Stimulated activated CD4-positive, alpha-beta T cell treated with anti-CD3 and anti-CD28 coated beads, Interleukin-4, amount 100 ng/mL, for 24 hours (primary cell): ENCODE measurements around the gene MAGEB10.
"Not testable (repeated sequence)": the region's sequence is repeated elsewhere in the genome, so short reads cannot be mapped to it uniquely, and the experiment has no call there.

Experiments used
- DNase-seq: peaks from one replicate; pipeline ENCODE4 v3.0.0-alpha.2; 2020

Gene MAGEB10

DNA sequence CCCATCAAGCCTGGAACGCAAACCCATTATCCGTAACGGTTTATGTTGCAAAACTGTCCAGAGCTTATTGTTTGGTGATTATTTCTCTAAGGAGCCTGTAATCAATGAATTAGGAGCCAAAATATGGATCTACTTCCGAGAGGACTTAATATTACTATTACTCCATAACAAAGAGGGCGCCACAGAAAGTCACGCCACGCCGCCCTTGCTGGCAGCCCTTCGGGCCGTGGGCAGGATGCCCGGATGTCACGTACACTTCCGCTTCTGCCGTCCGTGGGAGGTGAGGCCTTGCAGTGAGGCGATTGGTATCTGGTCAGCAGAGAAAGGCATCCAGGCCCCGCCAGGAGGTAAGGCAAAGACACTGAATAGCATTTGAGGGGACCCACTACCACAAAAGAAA lies at the start of gene MAGEB10:
TSS of gene MAGEB10 (plus strand) at position 301 of the 400 bp plus-strand sequence. CDS start 13,317 bp downstream, outside the sequence.
- no peak for DNase-seq

DNA sequence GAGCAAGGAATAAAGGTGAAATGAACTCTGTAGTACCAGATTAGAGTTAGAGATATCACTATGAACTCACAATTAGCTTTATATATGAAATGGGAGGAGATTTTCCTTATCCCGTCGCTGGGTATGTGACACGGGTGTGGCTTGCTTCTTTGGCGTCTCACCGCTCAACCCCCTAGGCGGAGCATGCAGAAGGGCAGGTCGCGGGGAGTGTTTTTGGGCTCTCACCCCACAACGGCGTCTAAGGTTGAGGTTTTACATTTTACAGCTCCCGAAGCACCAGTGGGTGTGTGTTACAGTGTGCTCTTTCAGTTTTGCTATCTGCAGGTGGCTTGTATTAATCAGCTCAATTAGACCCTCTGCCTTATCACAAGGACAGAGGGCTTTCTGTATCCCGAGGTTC lies 42.1 kb upstream of the MAGEB10 start:
- no peak for DNase-seq

- no peak for DNase-seq
These were observed 40.4 kb upstream of the MAGEB10 start for GRCh38 chrX:27767387-27767786.

DNA sequence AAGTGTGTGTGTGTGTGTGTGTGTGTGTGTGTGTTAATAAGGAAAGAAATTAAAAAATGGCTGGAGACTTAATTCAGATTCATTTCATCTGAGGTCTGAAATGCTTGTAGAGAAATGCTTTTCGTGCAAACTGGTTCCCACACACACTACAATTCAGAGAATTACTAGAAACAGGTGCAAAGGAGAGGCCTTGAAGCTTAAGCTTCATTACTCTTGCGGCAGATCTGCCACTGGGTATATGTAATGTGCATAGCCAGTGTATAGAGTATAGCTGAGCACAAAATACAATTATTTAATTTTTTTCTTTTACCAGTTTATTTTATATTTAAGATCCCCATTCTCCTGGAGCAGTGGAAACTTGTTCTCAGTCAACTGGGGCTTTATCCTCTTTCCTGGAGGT lies 31.8 kb upstream of the MAGEB10 start:
- no peak for DNase-seq

DNA sequence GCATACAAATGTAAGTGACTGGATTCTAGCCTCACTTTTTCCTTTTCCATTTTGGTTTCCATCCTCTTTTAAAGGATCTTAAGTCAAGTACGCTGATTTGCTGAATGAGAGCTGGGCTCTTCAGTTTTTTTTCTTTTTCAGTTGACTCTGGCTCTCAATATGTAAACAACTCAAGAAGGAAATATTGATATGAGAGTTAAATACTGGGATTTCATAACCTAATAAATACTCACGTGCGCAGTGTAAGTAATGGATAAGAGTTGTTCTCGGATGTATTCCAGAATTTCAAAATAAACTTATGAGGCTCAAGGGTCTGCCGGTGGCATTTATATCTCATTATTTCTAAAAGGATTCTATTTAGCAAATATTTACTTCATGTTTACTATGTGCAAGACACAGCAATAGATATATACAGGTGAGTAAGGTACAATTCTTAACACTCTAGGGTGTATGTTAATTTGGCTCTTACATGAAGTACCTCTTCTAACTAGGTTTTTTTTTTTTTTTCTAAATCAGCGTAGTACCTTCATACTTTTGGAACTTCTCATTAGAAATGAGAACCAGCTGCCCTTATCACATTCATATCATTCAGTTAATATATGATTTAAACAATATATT lies 11.0 kb upstream of the MAGEB10 start:
- DNase-seq: no peak

DNA sequence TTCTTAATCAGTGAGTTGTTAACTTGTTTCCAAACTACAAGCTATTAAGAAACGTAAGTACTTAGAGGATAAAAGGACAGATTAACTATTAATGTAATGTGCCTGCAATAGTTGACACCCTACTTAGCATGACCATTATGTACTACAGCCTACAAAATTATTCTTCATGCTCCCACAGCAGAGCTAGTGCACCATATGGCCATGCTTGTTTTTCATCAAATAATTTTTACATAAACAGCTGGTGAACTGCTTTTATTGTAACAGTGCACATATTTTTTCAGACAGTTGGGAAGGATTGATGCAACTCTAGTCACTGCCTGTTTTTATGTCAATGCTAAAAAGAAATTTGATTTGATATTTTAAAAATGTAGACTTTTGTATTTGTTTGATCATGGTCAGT lies 10.2 kb upstream of the MAGEB10 start:
- no peak for DNase-seq

GRCh38 chrX:27808226-27808625 lies 436 bp downstream of the MAGEB10 start:
- no peak for DNase-seq

GRCh38 chrX:27808991-27809859 lies 1.4 kb downstream of the MAGEB10 start:
- not testable (repeated sequence) for DNase-seq

DNA sequence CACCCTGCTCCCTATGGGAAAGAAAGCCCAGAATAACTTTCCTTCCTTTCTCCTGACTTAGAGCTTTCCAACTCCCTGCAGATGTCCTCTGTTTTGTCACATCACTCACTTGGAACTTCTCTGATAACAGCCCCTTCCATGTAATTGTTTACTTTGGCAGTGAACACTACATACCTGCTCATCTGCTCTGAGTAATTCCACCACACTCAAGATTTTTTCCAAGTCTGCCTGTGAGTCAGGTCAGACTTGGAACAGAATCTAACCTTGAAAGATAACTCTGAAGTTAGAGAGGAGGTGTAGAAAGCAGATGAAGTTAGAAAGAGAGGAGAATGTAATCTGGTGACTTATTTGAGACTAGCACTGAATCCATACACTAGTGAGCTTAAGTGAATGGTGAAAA lies 7.4 kb downstream of the MAGEB10 start:
- no peak for DNase-seq

GRCh38 chrX:27823812-27824211 lies 16.0 kb downstream of the MAGEB10 start:
- no peak for DNase-seq

DNA sequence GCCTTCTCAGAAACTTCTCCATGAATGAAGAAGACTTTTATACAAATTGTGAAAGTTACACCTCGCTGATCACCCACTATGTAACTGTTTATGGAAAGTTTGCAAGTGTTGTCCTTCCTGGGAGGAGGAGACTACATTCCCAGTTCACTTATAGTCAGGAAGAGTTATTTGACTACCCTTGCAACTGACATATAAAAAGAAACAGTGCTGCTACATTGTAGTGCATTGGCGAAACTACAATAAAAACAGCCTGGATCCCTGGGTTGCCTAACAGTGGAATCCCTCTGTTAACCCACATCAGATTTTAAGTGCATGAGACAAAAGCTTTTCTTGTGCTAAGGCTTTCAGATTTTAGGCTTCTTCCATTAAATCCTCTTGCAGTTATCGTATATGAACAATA lies 30.4 kb downstream of the MAGEB10 start:
- DNase-seq: no peak

- DNase-seq: no peak
These were observed 33.1 kb downstream of the MAGEB10 start for GRCh38 chrX:27840881-27841280.

DNA sequence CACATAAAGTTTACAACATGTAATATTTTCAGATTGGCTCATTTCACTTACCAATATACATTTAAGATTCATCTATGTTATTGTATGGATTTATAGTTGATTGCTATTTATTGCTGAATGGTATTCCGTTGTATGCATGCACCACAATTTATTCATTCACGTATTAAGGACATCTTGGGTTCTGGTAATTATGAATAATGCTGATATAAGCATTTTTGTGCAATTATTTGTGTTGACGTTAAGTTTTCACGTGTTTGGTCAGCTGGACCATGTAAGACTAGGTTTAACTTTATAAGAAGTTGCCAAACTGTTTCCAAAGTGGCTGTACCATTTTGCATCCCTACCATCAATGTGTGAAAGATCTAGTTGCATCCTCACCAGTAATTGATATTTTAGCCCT lies 35.1 kb downstream of the MAGEB10 start:
- no peak for DNase-seq

- DNase-seq: no peak
These were observed 52.5 kb downstream of the MAGEB10 start for GRCh38 chrX:27860337-27860736.

GRCh38 chrX:27863809-27864208 lies 56.0 kb downstream of the MAGEB10 start:
- no peak for DNase-seq
